Mucosa of descending colon (tissue), 3 donors: ENCODE results near the gene PVALB. TPM values are rescaled to one million over a fixed set of nuclear protein-coding genes. Genes with fewer than 3 reads are reported as not detected.

Source experiments
- ATAC-seq: fragments of 200-7000 bp; cut with Tn5 transposase; one replicate; pipeline ENCODE4 v1.9.1; 2020; ENCODE audit warnings: mild to moderate bottlenecking, moderate library complexity
- DNase-seq, 3 donors: peaks; one replicate each; pipeline ENCODE4 v3.0.0-alpha.2; 2020
- H3K36me3 ChIP-seq: fragments of 200-600 bp; one replicate; pipeline ENCODE4 v1.8.0; 2021; ENCODE audit warnings: low read depth, mild to moderate bottlenecking
- H3K4me1 ChIP-seq: fragments of 200-600 bp; one replicate; pipeline ENCODE4 v1.8.0; 2021; ENCODE audit warnings: low read depth, mild to moderate bottlenecking
- H3K4me3 ChIP-seq: fragments of 200-600 bp; one replicate; pipeline ENCODE4 v1.8.0; 2021; ENCODE audit warnings: mild to moderate bottlenecking
- H3K9me3 ChIP-seq: fragments of 200-600 bp; one replicate; pipeline ENCODE4 v1.8.0; 2021; ENCODE audit warnings: mild to moderate bottlenecking
- intact Hi-C, 2 donors: fragments of 100-400 bp; cut with DNase I in 1 of 2; cut with micrococcal nuclease in 1 of 2; formaldehyde crosslinking; loops; one replicate each; pipeline versions ENCODE4 v1.11.0 to v1.11.1; 2022; cut with DNase I, micrococcal nuclease
- total RNA-seq, 3 donors: library from RNA; stranded (reverse); fragmentation: NEBNext Ultra II Directional in 2 of 3; extraction: Animal tissue kit (Norgen Biotek cat#: 25700) in 2 of 3; gene quantifications; one replicate each; pipeline versions ENCODE4 v1.2.1 to v1.2.4, GENCODE V29; 2021 to 2023
- TF ChIP-seq, protein P1 (sequence below): fragments of 200-600 bp; IDR thresholded peaks from one replicate; pipeline ENCODE4 v1.8.0; 2022; ENCODE audit warnings: antibody characterized with exemption, mild to moderate bottlenecking
- donor health status: DM: no; HTN: no; CAD: no; lungs with moderate emphysema.
- donor health status: DM: no; HTN: no; CAD: no.
- donor health status: DM: no; HTN: yes; CAD: no.

PVALB gene
- total RNA-seq, 3 donors from 2014 or later = not detected

GRCh38 chr22:36770513-36771231 is 46.2 kb downstream of the PVALB start:
- no peak overlapping the region for H3K4me3 ChIP-seq
- TF ChIP-seq, protein P1, sequence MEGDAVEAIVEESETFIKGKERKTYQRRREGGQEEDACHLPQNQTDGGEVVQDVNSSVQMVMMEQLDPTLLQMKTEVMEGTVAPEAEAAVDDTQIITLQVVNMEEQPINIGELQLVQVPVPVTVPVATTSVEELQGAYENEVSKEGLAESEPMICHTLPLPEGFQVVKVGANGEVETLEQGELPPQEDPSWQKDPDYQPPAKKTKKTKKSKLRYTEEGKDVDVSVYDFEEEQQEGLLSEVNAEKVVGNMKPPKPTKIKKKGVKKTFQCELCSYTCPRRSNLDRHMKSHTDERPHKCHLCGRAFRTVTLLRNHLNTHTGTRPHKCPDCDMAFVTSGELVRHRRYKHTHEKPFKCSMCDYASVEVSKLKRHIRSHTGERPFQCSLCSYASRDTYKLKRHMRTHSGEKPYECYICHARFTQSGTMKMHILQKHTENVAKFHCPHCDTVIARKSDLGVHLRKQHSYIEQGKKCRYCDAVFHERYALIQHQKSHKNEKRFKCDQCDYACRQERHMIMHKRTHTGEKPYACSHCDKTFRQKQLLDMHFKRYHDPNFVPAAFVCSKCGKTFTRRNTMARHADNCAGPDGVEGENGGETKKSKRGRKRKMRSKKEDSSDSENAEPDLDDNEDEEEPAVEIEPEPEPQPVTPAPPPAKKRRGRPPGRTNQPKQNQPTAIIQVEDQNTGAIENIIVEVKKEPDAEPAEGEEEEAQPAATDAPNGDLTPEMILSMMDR = no peak
- no peaks in the 10 kb centered on the region for H3K9me3 ChIP-seq
- intact Hi-C loops = loop anchor here in 1 of 2 donors (10.0 kb wide), 1 partner anchor 226 kb away; no protein-coding TSS in a partner anchor
- ATAC-seq (no peak), DNase-seq (no peak)
- H3K4me1 ChIP-seq = peaks cover 9% of the 10 kb centered on the region
- H3K36me3 ChIP-seq = peaks cover 3% of the 10 kb centered on the region

DNA sequence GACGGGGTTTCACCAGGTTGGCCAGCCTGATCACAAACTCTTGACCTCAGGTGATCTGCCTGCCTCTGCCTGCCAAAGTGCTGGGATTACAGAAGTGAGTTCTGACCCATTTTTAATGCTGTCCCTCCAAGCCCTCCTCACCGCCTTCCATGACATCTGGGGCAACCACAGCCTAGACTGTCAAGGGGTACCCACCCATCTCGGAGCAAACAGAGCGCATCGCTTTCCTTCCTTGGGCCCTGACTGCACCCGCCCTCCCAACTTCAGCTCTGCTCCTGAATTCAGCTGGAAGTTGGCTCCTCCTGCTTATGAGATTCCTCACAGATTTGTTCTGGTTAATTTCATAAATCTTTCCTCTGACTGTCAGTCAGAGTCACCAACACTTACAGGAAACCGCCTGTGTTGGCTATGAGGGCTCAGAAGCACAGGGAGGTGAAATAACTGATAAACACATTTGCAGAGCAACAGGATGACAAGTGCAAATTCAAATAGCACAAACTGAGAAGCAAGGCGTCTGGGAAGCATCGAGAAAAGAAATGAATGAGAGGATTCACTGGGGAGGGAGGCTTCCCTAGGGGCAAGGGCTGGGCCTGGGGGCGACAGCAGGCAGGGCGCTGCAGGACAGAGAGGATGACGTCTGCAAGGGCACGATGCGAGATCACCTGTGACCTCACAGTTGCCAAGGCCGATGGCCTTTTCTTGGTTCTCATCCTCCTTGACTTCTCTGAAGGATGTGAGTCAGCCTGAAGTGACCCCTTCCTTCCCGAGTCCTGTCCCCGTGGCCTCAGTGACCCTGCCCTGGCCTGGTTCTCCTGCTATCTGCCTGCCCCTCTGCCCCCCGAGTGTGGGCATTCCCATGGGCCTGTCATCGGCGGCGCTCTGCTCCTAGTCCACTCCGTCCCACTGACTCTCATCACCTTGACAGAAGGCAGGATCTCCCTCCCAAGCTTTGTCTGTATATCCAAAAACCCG is 47.0 kb downstream of the PVALB start:
- Histone ChIP-seq H3K9me3 (no peaks in the 10 kb centered on the region), H3K4me1 (peaks cover 2% of the 10 kb centered on the region), H3K36me3 (peaks cover 4% of the 10 kb centered on the region), H3K4me3 (no peak overlapping the region)
- intact Hi-C loops = loop anchor here in 1 of 2 donors (10.0 kb wide), 1 partner anchor 225 kb away; no protein-coding TSS in a partner anchor
- TF ChIP-seq, protein P1 = no peak
- DNase-seq (no peak), ATAC-seq (no peak)

- TF ChIP-seq, protein P1 = no peak
- no peak overlapping the region for H3K4me3 ChIP-seq
- intact Hi-C loops = no loop called here
- ATAC-seq = no peak
- peaks cover 4% of the 10 kb centered on the region for H3K36me3 ChIP-seq
- H3K4me1 ChIP-seq = no peaks in the 10 kb centered on the region
- no peaks in the 10 kb centered on the region for H3K9me3 ChIP-seq
- no peak for DNase-seq
Observed at GRCh38 chr22:36768616-36769015, 48.2 kb downstream of the PVALB start.

DNA sequence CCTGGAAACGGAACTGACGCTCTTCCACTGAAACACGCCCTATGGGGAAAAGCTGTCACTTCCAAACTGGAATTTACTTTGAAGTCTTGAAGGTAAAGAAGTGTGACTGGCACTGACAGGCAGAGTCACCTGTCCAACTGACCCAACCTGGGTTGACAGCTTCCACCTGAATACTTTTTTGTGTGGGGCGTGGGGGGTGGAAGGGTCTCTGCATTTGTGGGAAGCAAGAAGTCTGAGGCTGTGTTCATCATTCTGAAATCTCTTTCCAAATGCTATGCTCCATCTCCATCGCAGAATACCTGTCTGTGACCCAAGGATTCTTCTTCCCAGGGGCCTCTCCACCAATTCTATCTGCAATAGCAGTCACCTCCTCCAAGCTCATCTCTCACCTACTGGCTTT is 48.7 kb downstream of the PVALB start:
- Histone ChIP-seq H3K36me3 (peaks cover 4% of the 10 kb centered on the region), H3K4me1 (no peaks in the 10 kb centered on the region), H3K9me3 (no peaks in the 10 kb centered on the region), H3K4me3 (no peak overlapping the region)
- ATAC-seq = no peak
- intact Hi-C loops = no loop called here
- TF ChIP-seq, protein P1 = no peak
- DNase-seq = no peak

GRCh38 chr22:36767035-36767775 is 49.6 kb downstream of the PVALB start:
- Histone ChIP-seq H3K4me1 (no peaks in the 10 kb centered on the region), H3K36me3 (peaks cover 4% of the 10 kb centered on the region), H3K9me3 (no peaks in the 10 kb centered on the region), H3K4me3 (no peak overlapping the region)
- intact Hi-C loops = no loop called here
- DNase-seq = no peak
- TF ChIP-seq, protein P1 = no peak
- ATAC-seq = no peak
